Suprapubic skin (tissue), 4 donors: ENCODE results near the gene SSR4. TPM values are rescaled to one million over a fixed set of nuclear protein-coding genes. Genes with fewer than 3 reads are reported as not detected.
A peak's percentile ranks its signal among the peaks of the same experiment; 100 is the strongest.

ENCODE experiments used
- DNase-seq, 2 donors: peaks; one replicate each; pipeline ENCODE4 v3.0.0-alpha.2; 2019; ENCODE audit warnings: low spot score in 2 of 2
- H3K27ac ChIP-seq: fragments of 200-600 bp; sonication (generic); one replicate; pipeline ENCODE4 v1.5.1; 2019
- H3K27me3 ChIP-seq: fragments of 200-600 bp; sonication (generic); one replicate; pipeline ENCODE4 v1.5.1; 2019
- H3K36me3 ChIP-seq: fragments of 200-600 bp; sonication (generic); one replicate; pipeline ENCODE4 v1.5.1; 2019
- H3K4me1 ChIP-seq: fragments of 200-600 bp; sonication (generic); one replicate; pipeline ENCODE4 v1.5.1; 2019
- H3K4me3 ChIP-seq: fragments of 200-600 bp; sonication (generic); one replicate; pipeline ENCODE4 v1.5.1; 2019; ENCODE audit warnings: mild to moderate bottlenecking
- H3K9me3 ChIP-seq: fragments of 200-600 bp; sonication (generic); one replicate; pipeline ENCODE4 v1.5.1; 2019
- CTCF ChIP-seq, 2 donors: fragments of 200-600 bp in 1 of 2; fragments of 450-650 bp in 1 of 2; sonication (generic) in 1 of 2; IDR thresholded peaks; one replicate each; pipeline ENCODE4 v1.5.1; 2016 to 2019; ENCODE audit warnings: antibody characterized with exemption in 2 of 2, mild to moderate bottlenecking in 1 of 2, moderate library complexity in 1 of 2
- EP300 ChIP-seq: sonication (generic); formaldehyde crosslinking; IDR thresholded peaks from one replicate; pipeline ENCODE4 v1.6.1; 2017; ENCODE audit warnings: antibody characterized with exemption
- POLR2A ChIP-seq, 2 donors: fragments of 450-650 bp; IDR thresholded peaks; one replicate each; pipeline ENCODE4 v1.6.1; 2017; ENCODE audit warnings: antibody characterized with exemption in 2 of 2, mild to moderate bottlenecking in 2 of 2, moderate library complexity in 2 of 2
- POLR2AphosphoS5 ChIP-seq, 3 donors: sonication (generic); formaldehyde crosslinking; IDR thresholded peaks; one replicate each; pipeline ENCODE4 v1.6.1; 2017; ENCODE audit warnings: antibody characterized with exemption in 3 of 3
- WGBS: methylation state at CpG from one replicate; pipeline ENCODE4 v1.1.5; 2018; 5-methylcytosine and 5-hydroxymethylcytosine counted together
- total RNA-seq, 4 donors: library from RNA; depleted of rRNA; stranded (reverse); fragments of >200 nt; gene quantifications; one replicate each; pipeline ENCODE4 v1.1.0, GENCODE V29; 2016

SSR4 gene
- total RNA-seq, 4 donors from 2014 or later = 86.7 to 200 (median 150) TPM

DNA sequence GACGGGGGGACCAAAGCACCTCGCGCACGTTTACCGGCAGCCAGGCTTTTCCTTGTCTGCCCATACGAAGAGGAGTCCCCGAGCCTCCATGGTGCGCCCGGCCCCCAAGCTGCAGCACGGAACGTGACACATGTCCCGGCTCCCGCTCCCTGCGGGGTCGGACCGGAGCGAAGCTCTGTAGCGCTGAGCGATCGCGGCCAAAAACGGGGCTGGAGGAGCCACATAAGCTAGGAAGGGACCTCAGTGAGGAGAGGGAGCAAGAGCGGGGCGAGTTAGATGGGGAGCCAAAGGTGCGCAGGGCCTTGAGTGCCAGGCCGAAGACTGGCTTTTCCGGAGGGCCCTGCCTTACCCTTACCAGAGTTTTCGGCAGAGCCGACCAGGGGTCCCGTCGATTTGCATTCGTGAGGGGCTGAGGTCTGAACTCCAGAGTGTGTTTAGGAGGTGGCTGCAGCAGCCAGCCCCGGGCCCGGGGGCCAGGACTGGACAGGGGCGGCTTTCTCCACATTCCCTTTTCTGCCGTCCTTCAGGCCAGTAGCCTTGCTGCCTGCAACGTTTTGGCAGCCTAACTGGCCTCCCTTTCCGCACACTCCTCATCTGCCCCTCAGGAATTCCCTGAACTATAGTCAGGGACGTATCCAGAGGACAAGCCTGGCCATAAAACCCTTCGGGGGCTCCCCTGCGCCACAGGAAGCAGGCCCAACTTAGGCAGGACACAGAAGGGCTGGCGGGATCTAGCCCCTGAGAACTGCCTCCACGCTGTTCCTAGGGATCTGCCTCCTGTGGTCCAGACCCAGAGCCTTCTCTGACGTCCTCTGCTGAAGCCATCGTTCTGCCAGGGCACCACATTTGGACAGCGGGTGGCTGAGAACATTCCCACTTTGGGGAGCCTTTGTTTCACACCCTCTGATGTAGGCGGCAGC, 689 bp downstream of the SSR4 start:
- H3K4me1 ChIP-seq = peaks cover 43% of the 10 kb centered on the region

GRCh38 chrX:153797415-153798015, 3.0 kb downstream of the SSR4 start:
- no peak for DNase-seq
- WGBS = 84% methylated on average over 3 of the region's 15 CpGs
- TF ChIP-seq POLR2AphosphoS5 (IDR thresholded peaks at IDR 0.05) (no peak), POLR2A (IDR thresholded peaks at IDR 0.05) (no peak), CTCF (IDR thresholded peaks at IDR 0.05) (no peak), EP300 (no peak)
- Histone ChIP-seq H3K4me1 (peaks cover 25% of the 10 kb centered on the region), H3K27me3 (no peaks in the 10 kb centered on the region), H3K4me3 (no peak overlapping the region), H3K9me3 (no peaks in the 10 kb centered on the region), H3K36me3 (peaks cover 16% of the 10 kb centered on the region), H3K27ac (no peak overlapping the region)

More for the DNA sequence above, 689 bp downstream of the SSR4 start:
- DNase-seq = peak in 1 of 2 donors; percentile 74
- Histone ChIP-seq H3K9me3 (no peaks in the 10 kb centered on the region), H3K4me3 (peak overlapping the region; percentile 69), H3K27me3 (no peaks in the 10 kb centered on the region), H3K36me3 (peaks cover 16% of the 10 kb centered on the region), H3K27ac (peak overlapping the region; percentile 96)
- 52% methylated on average over 34 of the region's 47 CpGs for WGBS
- no peak for TF ChIP-seq POLR2A (IDR thresholded peaks at IDR 0.05)
- TF ChIP-seq CTCF (IDR thresholded peaks at IDR 0.05) = no peak
- TF ChIP-seq EP300 = no peak
- no peak for TF ChIP-seq POLR2AphosphoS5 (IDR thresholded peaks at IDR 0.05)

GRCh38 chrX:153799326-153799725, 4.9 kb downstream of the SSR4 start:
- no peak overlapping the region for H3K27ac ChIP-seq
- no peaks in the 10 kb centered on the region for H3K27me3 ChIP-seq
- H3K36me3 ChIP-seq = peaks cover 16% of the 10 kb centered on the region
- no peak overlapping the region for H3K4me3 ChIP-seq
- 78% methylated on average over 5 of the region's 5 CpGs for WGBS
- no peaks in the 10 kb centered on the region for H3K9me3 ChIP-seq
- peaks cover 15% of the 10 kb centered on the region for H3K4me1 ChIP-seq
- no peak for TF ChIP-seq EP300
- no peak for TF ChIP-seq POLR2AphosphoS5 (IDR thresholded peaks at IDR 0.05)
- no peak for TF ChIP-seq CTCF (IDR thresholded peaks at IDR 0.05)
- TF ChIP-seq POLR2A (IDR thresholded peaks at IDR 0.05) = no peak
- no peak for DNase-seq

GRCh38 chrX:153800177-153800722, 5.8 kb downstream of the SSR4 start:
- H3K9me3 ChIP-seq = no peaks in the 10 kb centered on the region
- no peak for DNase-seq
- H3K4me3 ChIP-seq = no peak overlapping the region
- H3K27me3 ChIP-seq = no peaks in the 10 kb centered on the region
- TF ChIP-seq CTCF (IDR thresholded peaks at IDR 0.05) = no peak
- TF ChIP-seq POLR2AphosphoS5 (IDR thresholded peaks at IDR 0.05) = no peak
- no peak for TF ChIP-seq EP300
- no peak for TF ChIP-seq POLR2A (IDR thresholded peaks at IDR 0.05)
- 91% methylated on average over 4 of the region's 16 CpGs for WGBS
- H3K36me3 ChIP-seq = peaks cover 16% of the 10 kb centered on the region
- H3K4me1 ChIP-seq = peaks cover 11% of the 10 kb centered on the region
- no peak overlapping the region for H3K27ac ChIP-seq

- Histone ChIP-seq H3K27ac (no peak overlapping the region), H3K36me3 (peaks cover 16% of the 10 kb centered on the region), H3K4me1 (peaks cover 6% of the 10 kb centered on the region), H3K9me3 (no peaks in the 10 kb centered on the region), H3K4me3 (no peak overlapping the region), H3K27me3 (no peaks in the 10 kb centered on the region)
- no peak for DNase-seq
- no peak for TF ChIP-seq EP300
- TF ChIP-seq CTCF (IDR thresholded peaks at IDR 0.05) = no peak
- TF ChIP-seq POLR2A (IDR thresholded peaks at IDR 0.05) = no peak
- TF ChIP-seq POLR2AphosphoS5 (IDR thresholded peaks at IDR 0.05) = no peak
- 85% methylated on average over 7 of the region's 7 CpGs for WGBS
Observed at GRCh38 chrX:153800746-153801145, 6.3 kb downstream of the SSR4 start.
